Ovary (tissue), 9 donors: Measurements from ENCODE around the gene CBR3. TPM values are rescaled to one million over a fixed set of nuclear protein-coding genes. Genes with fewer than 3 reads are reported as not detected.

Source experiments
- DNase-seq, 5 donors: peaks; one replicate each; pipeline ENCODE4 v3.0.0-alpha.2; 2019 to 2020
- H3K27ac ChIP-seq, 2 donors: fragments of 200-600 bp; one replicate each; pipeline versions ENCODE4 v1.5.1 to v1.8.0; 2019 to 2022
- H3K27me3 ChIP-seq: fragments of 200-600 bp; one replicate; pipeline ENCODE4 v1.8.0; 2022
- H3K36me3 ChIP-seq: fragments of 200-600 bp; sonication (generic); one replicate; pipeline ENCODE4 v1.5.1; 2019
- H3K4me1 ChIP-seq: one replicate; pipeline ENCODE4 v1.8.1; 2013; ENCODE audit warnings: mild to moderate bottlenecking, moderate library complexity; ENCODE audit not compliant: insufficient read depth
- H3K4me3 ChIP-seq: fragments of 200-600 bp; sonication (generic); one replicate; pipeline ENCODE4 v1.5.1; 2017
- H3K9me3 ChIP-seq, 2 donors: fragments of 200-600 bp in 1 of 2; sonication (generic) in 1 of 2; one replicate each; pipeline versions ENCODE4 v1.5.1 to v1.8.1; 2013 to 2019; ENCODE audit warnings: mild to moderate bottlenecking in 1 of 2, moderate library complexity in 1 of 2
- CTCF ChIP-seq, 3 donors: fragments of 450-650 bp in 2 of 3; fragments of 200-600 bp in 1 of 3; IDR thresholded peaks; one replicate each; pipeline versions ENCODE4 v1.5.1 to v1.8.0; 2016 to 2022; ENCODE audit warnings: antibody characterized with exemption in 3 of 3, mild to moderate bottlenecking in 1 of 3
- EP300 ChIP-seq: sonication (generic); formaldehyde crosslinking; IDR thresholded peaks from one replicate; pipeline ENCODE4 v1.6.1; 2017; ENCODE audit warnings: antibody characterized with exemption
- POLR2A ChIP-seq: fragments of 450-650 bp; IDR thresholded peaks from one replicate; pipeline ENCODE4 v1.6.1; 2017; ENCODE audit warnings: antibody characterized with exemption, mild to moderate bottlenecking, moderate library complexity
- WGBS, 3 donors: extraction: QIAGEN DNeasy Blood & Tissue Kit in 1 of 3; methylation state at CpG; one replicate each; pipeline versions ENCODE4 v1.1.5 to v1.1.7; 2013 to 2017; 5-methylcytosine and 5-hydroxymethylcytosine counted together
- intact Hi-C, 4 donors: fragments of 100-400 bp; cut with DNase I; formaldehyde crosslinking; loops; one replicate each; pipeline versions ENCODE4 v1.11.0 to v1.15.1; 2022 to 2023
- polyA plus RNA-seq, 2 donors: library from polyadenylated mRNA; stranded (reverse); fragments of 200-250 nt in 1 of 2; fragments of 350-450 nt in 1 of 2; fragmentation: Illumina TruSeq in 1 of 2; extraction: RNeasy Lipid Tissue Mini Kit (QIAGEN cat#74804) in 1 of 2; gene quantifications; one replicate each; pipeline ENCODE4 v1.2.3, GENCODE V29; 2013 to 2014
- total RNA-seq, 7 donors: library from RNA; depleted of rRNA in 2 of 7; stranded (reverse); fragments of >200 nt in 2 of 7; fragmentation: NEBNext Ultra II Directional in 3 of 7; extraction: Animal tissue kit (Norgen Biotek cat#: 25700) in 3 of 7; gene quantifications; one replicate each; pipeline versions ENCODE4 v1.1.0 to v1.2.4, GENCODE V29; 2016 to 2023
- donor health status: DM: no; HTN: no; CAD: no; lungs with moderate emphysema.
- donor health status: DM: no; HTN: no; CAD: no.
- donor health status: Bipolar disorder and iron deficiency.
- donor health status: DM: yes; HTN: yes; CAD: no.
- donor health status: DM: no; HTN: no; CAD: no.
- donor health status: DM: yes; HTN: yes; CAD: no.

CBR3 gene
- total and polyA plus RNA-seq, 9 donors = 3.5 to 22.6 (median 11.7) TPM

DNA sequence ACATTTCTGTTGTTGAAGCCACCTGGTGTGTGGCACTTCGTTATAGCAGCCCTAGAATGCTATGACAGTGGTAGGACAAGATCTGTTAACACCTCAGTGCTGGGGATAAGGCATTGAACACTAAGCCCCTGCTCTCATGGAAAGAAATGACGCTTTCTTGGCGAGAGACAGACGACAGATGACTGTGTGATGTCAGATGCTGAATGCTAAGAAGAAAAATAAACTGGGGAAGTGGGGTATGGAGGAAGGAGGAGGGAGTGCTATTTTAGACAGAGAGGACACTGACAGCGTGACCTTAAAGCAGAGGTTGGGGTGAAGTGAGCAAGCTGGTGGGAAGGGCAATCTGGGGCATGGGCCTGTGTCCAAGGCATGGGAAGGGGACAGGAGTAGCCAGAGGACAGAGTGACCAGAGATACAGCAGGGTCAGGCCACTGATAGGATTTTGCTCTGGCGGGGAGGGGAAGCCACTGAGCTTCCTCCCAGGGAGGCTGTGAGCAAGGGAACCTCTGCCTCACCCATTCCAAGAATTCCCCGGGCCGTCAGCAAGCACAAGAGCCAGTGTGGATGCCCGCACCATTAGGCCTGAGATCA lies 37.0 kb downstream of the CBR3 start:
- intact Hi-C loops = no loop called here
- no peak for DNase-seq
- Histone ChIP-seq H3K9me3 (no peaks in the 10 kb centered on the region), H3K27me3 (no peaks in the 10 kb centered on the region), H3K4me3 (no peak overlapping the region), H3K4me1 (no peaks in the 10 kb centered on the region), H3K36me3 (no peaks in the 10 kb centered on the region), H3K27ac (no peak overlapping the region)
- 74 to 82% (median 79%) methylated on average over 9 of the region's 9 CpGs for WGBS, 3 donors
- TF ChIP-seq CTCF (IDR thresholded peaks at IDR 0.05) (no peak), EP300 (no peak), POLR2A (no peak)

- Histone ChIP-seq H3K4me3 (no peak overlapping the region), H3K4me1 (no peaks in the 10 kb centered on the region), H3K27me3 (no peaks in the 10 kb centered on the region), H3K27ac (no peak overlapping the region), H3K36me3 (no peaks in the 10 kb centered on the region), H3K9me3 (no peaks in the 10 kb centered on the region)
- no peak for TF ChIP-seq EP300
- no peak for TF ChIP-seq CTCF (IDR thresholded peaks at IDR 0.05)
- no peak for TF ChIP-seq POLR2A
- DNase-seq = no peak
- intact Hi-C loops = no loop called here
- WGBS, 3 donors = 96% methylated on average over 6 of the region's 6 CpGs
These were observed 39.9 kb downstream of the CBR3 start for GRCh38 chr21:36174780-36175179.

DNA sequence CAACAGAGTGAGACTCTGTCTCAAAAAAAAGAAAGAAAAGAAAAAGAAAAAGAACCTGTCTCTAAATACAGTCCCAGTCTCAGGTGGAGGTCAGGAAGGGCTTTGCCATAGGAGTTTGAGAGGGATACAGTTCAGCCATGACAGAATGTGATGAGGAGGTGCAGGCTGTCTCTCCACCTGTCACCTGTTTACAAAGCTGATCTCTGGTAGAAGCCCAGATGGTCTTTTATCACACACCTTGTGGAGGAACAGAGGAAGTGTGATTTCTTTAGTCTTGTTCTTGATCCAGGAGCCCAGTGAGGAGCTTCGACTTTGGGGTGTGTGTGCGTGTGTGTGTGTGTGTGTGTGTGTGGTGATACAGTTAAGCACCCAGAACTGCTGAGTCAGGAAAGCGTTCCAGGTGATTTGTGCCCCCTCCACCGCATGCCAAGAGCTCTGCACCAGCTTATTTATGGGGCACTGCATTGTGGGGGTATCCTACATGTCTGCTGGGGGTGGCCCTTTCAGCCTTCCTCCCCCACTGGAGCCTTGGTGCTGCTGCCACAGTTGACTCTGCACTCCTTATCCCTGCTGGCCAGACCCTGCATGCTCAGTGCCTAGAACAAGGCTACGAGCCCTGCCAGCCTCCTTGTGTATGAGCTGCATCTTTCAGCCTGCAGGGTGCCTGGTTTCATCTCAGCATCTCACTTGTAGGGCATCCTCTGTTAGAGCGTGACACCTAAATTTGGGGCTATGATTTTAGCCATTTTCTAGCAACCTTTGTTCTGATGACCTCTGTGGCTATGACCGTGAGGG lies 41.1 kb downstream of the CBR3 start:
- Histone ChIP-seq H3K4me1 (no peaks in the 10 kb centered on the region), H3K27me3 (no peaks in the 10 kb centered on the region), H3K36me3 (no peaks in the 10 kb centered on the region), H3K27ac (no peak overlapping the region), H3K9me3 (no peaks in the 10 kb centered on the region), H3K4me3 (no peak overlapping the region)
- intact Hi-C loops = no loop called here
- DNase-seq = no peak
- WGBS, 3 donors = 79 to 88% (median 83%) methylated on average over 7 of the region's 7 CpGs
- TF ChIP-seq EP300 (no peak), CTCF (IDR thresholded peaks at IDR 0.05) (no peak)

DNA sequence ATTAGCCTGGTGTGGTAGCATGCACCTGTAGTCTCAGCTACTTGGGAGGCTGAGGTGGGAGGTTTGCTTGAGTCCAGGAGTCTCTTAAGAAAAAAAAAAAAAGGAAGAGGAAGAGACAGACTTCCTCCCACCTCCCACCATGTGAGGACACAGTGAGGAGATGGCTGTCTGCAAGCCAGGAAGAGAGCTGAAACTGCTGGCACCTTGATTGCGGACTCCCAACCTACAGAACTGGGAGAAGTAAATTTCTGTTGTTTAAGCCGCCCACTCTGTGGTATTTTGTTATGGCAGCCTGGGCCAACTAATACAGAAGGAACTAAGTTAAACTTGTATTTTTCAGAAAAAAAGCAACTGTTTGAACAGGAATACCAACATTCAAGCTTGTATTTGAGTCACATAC lies 43.5 kb downstream of the CBR3 start:
- WGBS, 3 donors = 91 to 97% (median 93%) methylated on average over 2 of the region's 2 CpGs
- Histone ChIP-seq H3K9me3 (no peaks in the 10 kb centered on the region), H3K4me1 (no peaks in the 10 kb centered on the region), H3K27me3 (no peaks in the 10 kb centered on the region), H3K36me3 (no peaks in the 10 kb centered on the region), H3K27ac (no peak overlapping the region), H3K4me3 (no peak overlapping the region)
- no peak for DNase-seq
- no peak for TF ChIP-seq EP300
- no peak for TF ChIP-seq CTCF (IDR thresholded peaks at IDR 0.05)
- intact Hi-C loops = no loop called here
